ENCODE measurements around the gene TMEM37. TPM values are rescaled to one million over a fixed set of nuclear protein-coding genes. Genes with fewer than 3 reads are reported as not detected.

TMEM37 gene
- polyA plus RNA-seq, 1 of the 3 experiments (the other 2 are of a cell fraction) = 0.25 TPM

DNA sequence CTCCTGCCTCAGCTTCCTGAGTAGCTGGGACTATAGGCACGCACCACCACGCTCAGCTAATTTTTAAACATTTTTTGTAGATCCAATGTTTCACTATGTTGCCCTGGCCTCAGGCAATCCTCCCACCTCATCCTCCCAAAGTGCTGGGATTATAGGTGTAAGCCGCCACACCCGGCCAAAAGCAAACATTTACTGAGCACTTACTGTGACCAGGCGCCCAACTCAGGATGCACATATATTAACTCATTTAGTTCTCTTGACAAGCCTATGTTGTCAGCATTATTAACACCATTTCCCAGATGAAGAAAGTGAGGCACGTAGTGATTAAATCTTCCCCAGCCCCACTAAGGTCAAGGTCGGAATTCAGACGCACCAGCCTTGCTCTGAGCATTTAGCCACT, 41.1 kb downstream of the TMEM37 start:
- no peaks in the 10 kb centered on the region for H4K20me1 ChIP-seq (ENCODE audit: insufficient read depth)
- POLR2A ChIA-PET = no interaction called here
- no peak overlapping the region for H3K4me2 ChIP-seq
- WGBS (ENCODE audit: low lambda C conversion rate) = 76% methylated on average over 8 of the region's 8 CpGs
- DNase-seq = no peak
- H3K79me2 ChIP-seq (ENCODE audit: insufficient read depth) = no peaks in the 10 kb centered on the region
- no peaks in the 10 kb centered on the region for H3K9me3 ChIP-seq
- no peaks in the 10 kb centered on the region for H3F3A ChIP-seq (replicated peaks; ENCODE audit: insufficient read depth)
- H3K4me1 ChIP-seq (ENCODE audit: control insufficient read depth in 1 of 2, insufficient read depth in 2 of 2, low read depth in 1 of 2, low read length in 1 of 2) = peaks cover 0 to 9% of the 10 kb centered on the region in 2 experiments; a peak in 1 of 4 replicates
- no peak overlapping the region for H3K4me3 ChIP-seq (ENCODE audit: low read depth in 2 of 2, low read length in 1 of 2)
- H3K27ac ChIP-seq (ENCODE audit: low read depth in 2 of 2, low read length in 1 of 2) = no peak overlapping the region
- no peaks in the 10 kb centered on the region for H3K27me3 ChIP-seq (ENCODE audit: insufficient read depth)
- CTCF ChIA-PET = interaction anchor here (1.2 to 1.4 kb wide), 2 partner anchors 20 to 168 kb away, joined by 3 read pairs; no protein-coding TSS in a partner anchor
- no peaks in the 10 kb centered on the region for H3K36me3 ChIP-seq (replicated peaks in 1 of 2; ENCODE audit: control insufficient read depth in 1 of 2, insufficient read depth in 2 of 2, low read length in 1 of 2)
- no peak overlapping the region for H2AFZ ChIP-seq (ENCODE audit: low read depth)
- TF ChIP-seq RXRA (IDR thresholded peaks at IDR 0.05; ENCODE audit: borderline replicate concordance, low read depth) (no peak), NFIC (IDR thresholded peaks at IDR 0.05; ENCODE audit: borderline replicate concordance) (no peak), NRF1 (IDR thresholded peaks at IDR 0.05; ENCODE audit: low read depth, low read length) (no peak), RAD21 (IDR thresholded peaks at IDR 0.05; ENCODE audit: low read length) (no peak)
- TF ChIP-seq, protein P1, sequence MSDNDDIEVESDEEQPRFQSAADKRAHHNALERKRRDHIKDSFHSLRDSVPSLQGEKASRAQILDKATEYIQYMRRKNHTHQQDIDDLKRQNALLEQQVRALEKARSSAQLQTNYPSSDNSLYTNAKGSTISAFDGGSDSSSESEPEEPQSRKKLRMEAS (IDR thresholded peaks at IDR 0.05; ENCODE audit: low read depth) = no peak
- TF ChIP-seq, protein P2, sequence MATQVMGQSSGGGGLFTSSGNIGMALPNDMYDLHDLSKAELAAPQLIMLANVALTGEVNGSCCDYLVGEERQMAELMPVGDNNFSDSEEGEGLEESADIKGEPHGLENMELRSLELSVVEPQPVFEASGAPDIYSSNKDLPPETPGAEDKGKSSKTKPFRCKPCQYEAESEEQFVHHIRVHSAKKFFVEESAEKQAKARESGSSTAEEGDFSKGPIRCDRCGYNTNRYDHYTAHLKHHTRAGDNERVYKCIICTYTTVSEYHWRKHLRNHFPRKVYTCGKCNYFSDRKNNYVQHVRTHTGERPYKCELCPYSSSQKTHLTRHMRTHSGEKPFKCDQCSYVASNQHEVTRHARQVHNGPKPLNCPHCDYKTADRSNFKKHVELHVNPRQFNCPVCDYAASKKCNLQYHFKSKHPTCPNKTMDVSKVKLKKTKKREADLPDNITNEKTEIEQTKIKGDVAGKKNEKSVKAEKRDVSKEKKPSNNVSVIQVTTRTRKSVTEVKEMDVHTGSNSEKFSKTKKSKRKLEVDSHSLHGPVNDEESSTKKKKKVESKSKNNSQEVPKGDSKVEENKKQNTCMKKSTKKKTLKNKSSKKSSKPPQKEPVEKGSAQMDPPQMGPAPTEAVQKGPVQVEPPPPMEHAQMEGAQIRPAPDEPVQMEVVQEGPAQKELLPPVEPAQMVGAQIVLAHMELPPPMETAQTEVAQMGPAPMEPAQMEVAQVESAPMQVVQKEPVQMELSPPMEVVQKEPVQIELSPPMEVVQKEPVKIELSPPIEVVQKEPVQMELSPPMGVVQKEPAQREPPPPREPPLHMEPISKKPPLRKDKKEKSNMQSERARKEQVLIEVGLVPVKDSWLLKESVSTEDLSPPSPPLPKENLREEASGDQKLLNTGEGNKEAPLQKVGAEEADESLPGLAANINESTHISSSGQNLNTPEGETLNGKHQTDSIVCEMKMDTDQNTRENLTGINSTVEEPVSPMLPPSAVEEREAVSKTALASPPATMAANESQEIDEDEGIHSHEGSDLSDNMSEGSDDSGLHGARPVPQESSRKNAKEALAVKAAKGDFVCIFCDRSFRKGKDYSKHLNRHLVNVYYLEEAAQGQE (IDR thresholded peaks at IDR 0.05; ENCODE audit: low read depth, low read length) = no peak
- no peaks in the 10 kb centered on the region for H3K9me2 ChIP-seq
- H3K9ac ChIP-seq = no peak overlapping the region

DNA sequence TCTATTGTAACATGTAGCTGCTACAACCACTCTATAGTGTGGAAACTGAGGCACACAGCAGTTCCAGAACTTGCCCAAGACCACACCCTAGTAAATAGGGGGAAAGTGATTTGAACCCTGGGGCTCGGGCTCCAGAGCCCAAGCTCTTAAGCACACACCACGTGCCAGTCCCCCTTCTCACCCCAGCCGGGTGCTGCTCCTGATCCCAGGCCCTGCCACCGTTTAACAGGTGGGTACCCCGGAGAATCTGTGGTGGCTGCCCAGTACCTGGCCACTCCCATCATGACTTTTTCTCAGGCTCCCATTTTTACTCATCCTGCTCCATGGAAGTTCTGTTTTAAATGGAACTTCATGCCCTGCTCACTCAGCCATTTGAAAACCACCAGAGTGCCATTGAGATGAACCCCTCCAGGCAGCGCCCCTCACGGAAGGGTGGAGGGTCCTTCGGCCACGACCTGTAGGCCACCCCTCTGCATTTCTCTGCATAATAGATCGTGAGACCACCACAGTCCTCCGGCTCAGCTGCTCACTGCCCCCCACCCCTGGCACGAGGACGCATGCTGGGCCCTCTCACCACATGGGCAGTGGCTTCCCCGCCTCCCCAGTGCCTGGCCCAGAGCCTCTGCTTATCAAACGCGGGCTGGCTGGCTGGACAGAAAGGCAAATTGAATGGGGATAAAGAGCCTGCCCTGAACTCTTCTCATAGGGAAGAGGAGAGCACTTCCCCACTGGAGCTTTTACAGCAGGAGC, 42.1 kb downstream of the TMEM37 start:
- H4K20me1 ChIP-seq (ENCODE audit: insufficient read depth) = no peaks in the 10 kb centered on the region
- H3F3A ChIP-seq (replicated peaks; ENCODE audit: insufficient read depth) = no peaks in the 10 kb centered on the region
- ChIA-PET POLR2A (no interaction called here), CTCF (interaction anchor here (3.8 to 4.0 kb wide), 2 partner anchors 7 to 66 kb away, joined by 56 to 95 read pairs; no protein-coding TSS in a partner anchor)
- no peaks in the 10 kb centered on the region for H3K27me3 ChIP-seq (ENCODE audit: insufficient read depth)
- no peak overlapping the region for H3K27ac ChIP-seq (ENCODE audit: low read depth in 2 of 2, low read length in 1 of 2)
- peaks cover 0 to 9% of the 10 kb centered on the region in 2 experiments; a peak in 1 of 4 replicates for H3K4me1 ChIP-seq (ENCODE audit: control insufficient read depth in 1 of 2, insufficient read depth in 2 of 2, low read depth in 1 of 2, low read length in 1 of 2)
- no peaks in the 10 kb centered on the region for H3K9me2 ChIP-seq
- no peaks in the 10 kb centered on the region for H3K36me3 ChIP-seq (replicated peaks in 1 of 2; ENCODE audit: control insufficient read depth in 1 of 2, insufficient read depth in 2 of 2, low read length in 1 of 2)
- no peak overlapping the region for H3K4me2 ChIP-seq
- 68% methylated on average over 15 of the region's 16 CpGs for WGBS (ENCODE audit: low lambda C conversion rate)
- no peak for DNase-seq
- no peak overlapping the region for H2AFZ ChIP-seq (ENCODE audit: low read depth)
- H3K9ac ChIP-seq = no peak overlapping the region
- no peaks in the 10 kb centered on the region for H3K9me3 ChIP-seq
- no peaks in the 10 kb centered on the region for H3K79me2 ChIP-seq (ENCODE audit: insufficient read depth)
- TF ChIP-seq, protein P3, sequence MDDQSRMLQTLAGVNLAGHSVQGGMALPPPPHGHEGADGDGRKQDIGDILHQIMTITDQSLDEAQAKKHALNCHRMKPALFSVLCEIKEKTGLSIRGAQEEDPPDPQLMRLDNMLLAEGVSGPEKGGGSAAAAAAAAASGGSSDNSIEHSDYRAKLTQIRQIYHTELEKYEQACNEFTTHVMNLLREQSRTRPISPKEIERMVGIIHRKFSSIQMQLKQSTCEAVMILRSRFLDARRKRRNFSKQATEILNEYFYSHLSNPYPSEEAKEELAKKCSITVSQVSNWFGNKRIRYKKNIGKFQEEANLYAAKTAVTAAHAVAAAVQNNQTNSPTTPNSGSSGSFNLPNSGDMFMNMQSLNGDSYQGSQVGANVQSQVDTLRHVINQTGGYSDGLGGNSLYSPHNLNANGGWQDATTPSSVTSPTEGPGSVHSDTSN (IDR thresholded peaks at IDR 0.05) = no peak
- TF ChIP-seq NFIC (IDR thresholded peaks at IDR 0.05; ENCODE audit: borderline replicate concordance) (no peak), RAD21 (IDR thresholded peaks at IDR 0.05; ENCODE audit: low read length) (no peak), MXI1 (IDR thresholded peaks at IDR 0.05; ENCODE audit: low read depth, low read length) (no peak), GATA2 (CRISPR knock-in tag; IDR thresholded peaks at IDR 0.05) (no peak), RFX5 (IDR thresholded peaks at IDR 0.05; ENCODE audit: low read length) (no peak), RCOR1 (IDR thresholded peaks at IDR 0.05; ENCODE audit: low read length) (no peak), EP300 (IDR thresholded peaks at IDR 0.05; ENCODE audit: borderline replicate concordance in 1 of 2, low read depth in 1 of 2, low read length in 1 of 2) (no peak), POLR2AphosphoS5 (IDR thresholded peaks at IDR 0.05; ENCODE audit: low read depth, low read length) (no peak)
- TF ChIP-seq, protein P1 (IDR thresholded peaks at IDR 0.05; ENCODE audit: low read depth) = no peak
- TF ChIP-seq, protein P4, sequence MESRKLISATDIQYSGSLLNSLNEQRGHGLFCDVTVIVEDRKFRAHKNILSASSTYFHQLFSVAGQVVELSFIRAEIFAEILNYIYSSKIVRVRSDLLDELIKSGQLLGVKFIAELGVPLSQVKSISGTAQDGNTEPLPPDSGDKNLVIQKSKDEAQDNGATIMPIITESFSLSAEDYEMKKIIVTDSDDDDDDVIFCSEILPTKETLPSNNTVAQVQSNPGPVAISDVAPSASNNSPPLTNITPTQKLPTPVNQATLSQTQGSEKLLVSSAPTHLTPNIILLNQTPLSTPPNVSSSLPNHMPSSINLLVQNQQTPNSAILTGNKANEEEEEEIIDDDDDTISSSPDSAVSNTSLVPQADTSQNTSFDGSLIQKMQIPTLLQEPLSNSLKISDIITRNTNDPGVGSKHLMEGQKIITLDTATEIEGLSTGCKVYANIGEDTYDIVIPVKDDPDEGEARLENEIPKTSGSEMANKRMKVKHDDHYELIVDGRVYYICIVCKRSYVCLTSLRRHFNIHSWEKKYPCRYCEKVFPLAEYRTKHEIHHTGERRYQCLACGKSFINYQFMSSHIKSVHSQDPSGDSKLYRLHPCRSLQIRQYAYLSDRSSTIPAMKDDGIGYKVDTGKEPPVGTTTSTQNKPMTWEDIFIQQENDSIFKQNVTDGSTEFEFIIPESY (IDR thresholded peaks at IDR 0.05; ENCODE audit: borderline replicate concordance, low read depth) = no peak
- no peak overlapping the region for H3K4me3 ChIP-seq (ENCODE audit: low read depth in 2 of 2, low read length in 1 of 2)

Data from SK-N-SH (cell line).